NCI-H2196 treated with DMSO at 0.1 percent for 48 hours (cell line): ENCODE measurements around the gene GRM4.
A peak's percentile ranks its signal among the peaks of the same experiment; 100 is the strongest.

Experiments used
- DNase-seq: peaks from one replicate; lab custom pipeline; 2025; ENCODE audit not compliant: unreplicated experiment; lab: John Stamatoyannopoulos, UW

The GRM4 gene

GRCh38 chr6:34157851-34158250, 12.0 kb upstream of the GRM4 start:
- no peak for DNase-seq

GRCh38 chr6:34157236-34157830, 11.4 kb upstream of the GRM4 start:
- no peak for DNase-seq

- no peak for DNase-seq
Measured at GRCh38 chr6:34155471-34156300, 9.8 kb upstream of the GRM4 start.

- peak; percentile 23 for DNase-seq
Measured at GRCh38 chr6:34154668-34155447, 9.0 kb upstream of the GRM4 start.

- no peak for DNase-seq
Measured at GRCh38 chr6:34152806-34153520, 7.1 kb upstream of the GRM4 start.

- no peak for DNase-seq
Measured at GRCh38 chr6:34152042-34152524, 6.2 kb upstream of the GRM4 start.

- DNase-seq, result no peak
Measured at GRCh38 chr6:34151321-34152041, 5.6 kb upstream of the GRM4 start.

- DNase-seq, result no peak
Measured at GRCh38 chr6:34150766-34151165, 4.9 kb upstream of the GRM4 start.

- no peak for DNase-seq
Measured at GRCh38 chr6:34149831-34150400, 4.0 kb upstream of the GRM4 start.

GRCh38 chr6:34149452-34149810, 3.5 kb upstream of the GRM4 start:
- no peak for DNase-seq

- DNase-seq, result no peak
Measured at GRCh38 chr6:34148631-34149451, 3.0 kb upstream of the GRM4 start.

GRCh38 chr6:34147906-34148630, 2.2 kb upstream of the GRM4 start:
- DNase-seq, result no peak

GRCh38 chr6:34146801-34147592, 1.1 kb upstream of the GRM4 start:
- DNase-seq, result no peak

- no peak for DNase-seq
Measured at GRCh38 chr6:34145161-34146020, 496 bp downstream of the GRM4 start.

GRCh38 chr6:34144581-34145160, 1.2 kb downstream of the GRM4 start:
- DNase-seq, result no peak

- DNase-seq, result no peak
Measured at GRCh38 chr6:34143884-34144580, 1.9 kb downstream of the GRM4 start.
